Pons (tissue), 1 donor: ENCODE data around the gene ATP5PF.
"Not testable (repeated sequence)": the region's sequence is repeated elsewhere in the genome, so short reads cannot be mapped to it uniquely, and the experiment has no call there.

Source experiments
- DNase-seq: peaks from one replicate; pipeline ENCODE4 v3.0.0-alpha.2; 2016; ENCODE audit warnings: low spot score

Gene ATP5PF

GRCh38 chr21:25734904-25735645, at the start of gene ATP5PF, which contains the start of gene GABPA:
ATP5PF (minus strand) TSS chr21:25734904; CDS start chr21:25729794, 5,110 bp downstream.
GABPA (plus strand) TSS chr21:25734972; CDS start chr21:25741599, 6,627 bp downstream.
- peak; percentile 99 for DNase-seq

DNA sequence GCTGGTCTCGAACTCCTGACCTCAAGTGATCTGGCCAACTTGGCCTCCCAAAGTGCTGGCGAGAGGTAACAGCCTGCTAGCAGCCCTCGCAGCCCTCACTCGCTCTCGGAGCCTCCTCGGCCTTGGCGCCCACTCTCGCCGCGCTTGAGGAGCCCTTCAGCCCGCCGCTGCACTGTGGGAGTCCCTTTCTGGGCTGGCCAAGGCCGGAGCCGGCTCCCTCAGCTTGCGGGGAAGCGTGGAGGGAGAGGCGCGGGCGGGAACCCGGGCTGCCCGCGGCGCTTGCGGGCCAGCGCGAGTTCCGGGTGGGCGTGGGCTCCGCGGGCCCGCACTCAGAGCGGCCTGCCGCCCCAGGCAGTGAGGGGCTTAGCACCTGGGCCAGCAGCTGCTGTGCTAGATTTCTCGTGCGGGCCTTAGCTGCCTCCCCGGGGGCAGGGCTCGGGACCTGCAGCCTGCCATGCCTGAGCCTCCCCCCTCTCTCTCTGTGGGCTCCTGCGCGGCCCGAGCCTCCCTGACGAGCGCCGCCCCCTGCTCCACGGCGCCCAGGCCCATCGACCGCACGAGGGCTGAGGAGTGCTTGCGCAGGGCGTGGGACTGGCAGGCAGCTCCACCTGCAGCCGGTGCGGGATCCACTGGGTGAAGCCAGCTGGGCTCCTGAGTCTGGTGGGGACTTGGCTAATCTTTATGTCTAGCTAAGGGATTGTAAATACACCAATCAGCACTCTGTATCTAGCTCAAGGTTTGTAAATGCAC, 43.6 kb upstream of the ATP5PF start:
- not testable (repeated sequence) for DNase-seq

DNA sequence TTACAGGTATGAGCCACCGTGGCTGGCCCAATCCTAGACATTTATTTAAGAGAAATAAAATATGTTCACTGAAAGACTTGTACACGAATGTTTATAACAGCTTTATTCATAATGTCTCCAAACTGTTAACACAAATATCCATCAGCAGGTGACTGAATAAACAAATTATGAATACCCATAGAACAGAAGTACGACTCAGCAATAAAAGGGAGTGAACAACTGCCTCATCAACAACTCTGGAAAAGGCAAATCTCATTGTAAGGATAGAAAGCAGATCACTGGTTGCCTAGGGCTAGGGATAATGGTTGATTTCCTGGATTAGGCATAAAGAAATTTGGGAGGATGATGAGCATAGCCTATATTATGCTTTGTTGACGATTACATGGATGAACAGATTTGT, 41.7 kb upstream of the ATP5PF start:
- no peak for DNase-seq

DNA sequence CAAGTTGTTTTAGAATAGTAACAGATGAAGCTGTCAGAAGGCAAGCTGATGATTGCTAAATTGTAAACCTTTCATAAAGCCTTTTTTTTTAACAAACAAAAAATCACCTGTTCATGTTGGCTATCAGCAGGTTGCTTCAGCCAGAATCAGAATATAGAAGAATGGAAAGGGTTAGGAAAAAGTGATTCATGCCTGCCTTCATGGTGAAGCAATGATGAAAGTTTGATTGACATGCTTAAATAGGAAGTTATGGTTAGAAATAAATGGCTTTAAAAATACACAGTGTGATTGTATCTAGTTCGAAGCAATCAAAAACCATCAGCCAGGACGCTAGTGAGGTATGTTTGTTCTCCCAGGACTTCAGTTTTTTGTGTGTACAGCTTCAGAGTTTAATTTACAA, 38.0 kb upstream of the ATP5PF start:
- no peak for DNase-seq

DNA sequence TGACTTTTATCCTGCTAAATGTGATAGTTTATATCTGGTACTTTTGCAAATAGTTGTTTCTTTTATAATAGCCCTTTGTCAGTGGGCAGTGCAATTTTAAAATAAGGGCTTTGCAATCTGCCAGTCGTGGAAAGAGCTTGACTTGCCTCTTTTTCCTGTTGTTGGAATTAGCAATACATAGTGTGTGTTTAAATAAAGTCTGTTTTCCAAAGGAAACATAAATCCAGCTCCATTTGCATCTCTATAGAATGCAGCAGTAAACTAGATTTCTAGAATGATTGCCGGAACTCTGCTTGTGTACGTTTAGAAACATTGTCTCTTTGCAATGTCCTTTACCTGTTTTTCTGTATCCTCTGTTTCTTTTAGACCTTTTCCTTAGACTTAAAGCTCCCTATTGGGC, 33.2 kb upstream of the ATP5PF start:
- no peak for DNase-seq

DNA sequence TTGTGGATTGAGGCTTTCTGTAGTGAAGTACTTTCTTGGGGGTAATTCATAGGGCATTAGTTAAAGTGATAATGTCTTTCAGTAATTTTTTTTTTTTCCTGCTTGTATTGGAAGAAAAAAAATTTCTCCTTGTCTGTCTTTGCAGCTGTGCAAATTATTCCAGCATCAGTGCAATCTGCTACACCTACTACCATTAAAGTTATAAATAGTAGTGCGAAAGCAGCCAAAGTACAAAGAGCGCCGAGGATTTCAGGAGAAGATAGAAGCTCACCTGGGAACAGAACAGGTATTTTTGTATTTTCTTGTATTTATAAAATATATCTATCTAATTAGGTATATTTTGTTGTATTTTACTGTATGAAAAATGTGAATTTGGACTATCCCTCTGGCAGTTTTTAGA, 29.4 kb upstream of the ATP5PF start:
- no peak for DNase-seq

GRCh38 chr21:25760677-25761076, 26.0 kb upstream of the ATP5PF start:
- no peak for DNase-seq

- no peak for DNase-seq
These were observed 25.4 kb upstream of the ATP5PF start for GRCh38 chr21:25760061-25760460.

DNA sequence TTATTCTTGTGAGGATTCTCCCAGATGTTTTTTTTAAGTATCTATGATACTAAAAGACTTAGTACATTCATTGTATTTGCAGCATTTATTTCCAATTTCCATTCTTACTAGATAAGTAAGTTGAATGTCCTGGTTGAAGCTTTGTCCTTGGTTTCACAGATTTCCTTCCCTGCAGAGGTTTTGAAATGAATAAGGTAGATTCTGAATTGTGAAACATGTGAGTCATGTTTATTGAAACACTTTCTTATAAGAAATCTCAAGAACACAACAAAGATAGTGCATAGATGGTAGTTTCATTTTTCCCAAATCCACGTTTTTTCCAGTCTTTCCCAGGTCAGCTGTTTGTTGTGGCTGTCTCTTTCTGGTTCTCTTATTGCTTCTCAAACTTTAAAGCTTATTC, 24.9 kb upstream of the ATP5PF start:
- no peak for DNase-seq

DNA sequence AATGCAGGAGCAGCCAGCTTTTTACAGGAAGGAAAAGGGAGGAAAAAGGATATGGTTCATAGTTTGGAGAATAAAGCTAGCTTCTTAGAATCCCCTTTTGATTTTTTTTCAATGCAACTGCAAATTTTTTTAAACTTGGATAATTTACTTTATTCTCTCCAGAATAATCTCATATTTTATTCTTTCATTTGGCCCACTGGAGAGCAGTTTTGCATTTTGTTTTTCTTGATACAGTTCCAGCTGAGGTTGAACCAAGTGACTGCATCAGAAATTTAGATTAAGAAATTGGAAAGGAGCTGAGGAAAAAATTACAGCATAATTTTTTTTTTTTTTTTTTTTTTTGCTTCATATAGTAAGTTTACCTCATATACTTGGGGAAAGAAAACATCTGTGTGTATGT, 22.8 kb upstream of the ATP5PF start:
- DNase-seq = no peak

DNA sequence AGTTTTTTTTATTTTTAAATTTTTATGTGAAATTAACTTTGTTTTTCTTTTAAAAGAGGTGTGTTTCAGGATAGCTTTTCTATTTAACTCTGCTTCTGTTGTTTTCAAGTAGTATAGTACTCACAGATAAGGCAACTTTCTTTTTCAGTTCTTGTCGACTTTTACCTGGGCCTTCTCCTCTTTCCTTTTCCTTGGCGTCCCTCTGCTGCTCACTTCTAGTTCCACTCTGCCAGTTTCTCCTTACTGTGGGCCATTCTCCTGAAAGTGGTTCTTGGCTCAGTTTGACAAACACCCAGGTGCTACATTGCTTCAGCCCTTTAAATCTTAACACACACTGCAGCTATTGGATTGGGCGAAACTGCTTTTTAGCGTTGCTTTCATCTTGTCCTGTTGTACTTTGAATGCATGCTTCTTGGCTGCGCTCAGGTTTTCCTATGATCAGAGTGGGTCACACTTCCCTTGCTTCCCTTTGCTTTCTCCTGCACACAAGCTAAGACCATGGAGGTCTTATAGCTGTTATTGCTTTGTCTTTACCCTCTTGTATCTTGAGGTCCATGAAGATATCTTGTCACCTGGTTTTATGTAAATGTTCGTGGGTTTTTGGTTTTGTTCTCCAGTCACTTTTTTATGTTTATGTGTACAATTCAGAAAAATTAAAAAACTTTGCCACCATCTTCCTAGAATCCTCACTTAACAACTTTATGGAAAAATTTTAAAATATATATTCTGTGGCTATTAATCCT, 21.7 kb upstream of the ATP5PF start:
- DNase-seq = no peak

GRCh38 chr21:25752416-25752815, 17.7 kb upstream of the ATP5PF start:
- no peak for DNase-seq

- no peak for DNase-seq
These were observed 15.4 kb upstream of the ATP5PF start for GRCh38 chr21:25750085-25750484.

DNA sequence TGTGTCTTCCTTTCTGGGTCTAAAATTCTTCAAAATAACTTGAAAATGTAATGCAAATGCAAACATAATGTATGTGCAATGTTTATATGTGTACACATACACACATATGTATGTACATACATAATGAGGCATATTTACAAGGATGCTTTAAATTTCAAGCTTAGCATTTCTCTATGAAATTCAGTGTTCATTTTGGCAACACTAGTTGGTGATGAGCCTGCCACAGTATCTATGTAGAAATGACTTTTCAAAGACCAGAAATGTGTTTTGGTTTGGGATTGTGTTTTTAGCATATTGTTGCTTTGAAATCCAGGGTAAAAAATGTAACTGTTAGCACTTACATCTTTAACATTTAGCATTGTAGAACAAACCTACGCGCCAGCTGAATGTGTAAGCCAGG, 10.2 kb upstream of the ATP5PF start:
- DNase-seq = no peak

DNA sequence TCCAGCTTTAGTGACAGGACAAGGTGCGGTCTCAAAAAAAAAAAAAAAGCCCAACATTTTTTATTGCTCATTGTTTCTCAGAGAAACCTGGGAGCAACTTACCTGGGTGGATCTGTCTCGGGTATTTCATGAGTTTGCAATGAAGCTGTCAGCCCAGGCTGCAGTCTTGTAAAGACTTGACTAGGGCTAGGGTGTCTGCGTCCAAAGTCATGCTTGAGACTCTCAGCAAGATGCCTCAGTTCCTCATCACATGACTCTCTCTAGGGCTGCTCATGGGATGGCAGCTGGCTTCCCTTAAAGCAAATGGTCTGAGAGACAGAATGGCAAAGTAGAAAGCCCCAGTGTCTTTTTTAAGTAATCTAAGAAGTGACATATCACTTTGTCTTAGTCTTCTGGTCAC, 8.2 kb upstream of the ATP5PF start:
- DNase-seq = no peak

- DNase-seq = no peak
These were observed 2.7 kb upstream of the ATP5PF start for GRCh38 chr21:25737421-25737820.

- DNase-seq = peak; percentile 88
These were observed 1.2 kb upstream of the ATP5PF start for GRCh38 chr21:25735646-25736597.

DNA sequence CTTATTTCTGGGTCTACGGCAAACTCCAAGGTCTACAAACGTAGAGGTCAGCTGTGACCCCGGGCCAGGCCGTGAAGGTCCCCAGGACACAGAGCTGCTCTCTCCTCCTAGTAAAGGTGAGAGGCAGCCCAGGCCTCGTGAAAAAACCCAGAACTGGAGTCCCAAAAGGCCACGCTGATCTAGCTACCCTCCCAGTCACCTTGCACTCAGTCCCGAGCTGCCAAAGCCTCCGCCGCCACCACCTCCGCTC, 125 bp downstream of the ATP5PF start:
- no peak for DNase-seq

- peak; percentile 38 for DNase-seq
These were observed 648 bp downstream of the ATP5PF start for GRCh38 chr21:25733859-25734653.

DNA sequence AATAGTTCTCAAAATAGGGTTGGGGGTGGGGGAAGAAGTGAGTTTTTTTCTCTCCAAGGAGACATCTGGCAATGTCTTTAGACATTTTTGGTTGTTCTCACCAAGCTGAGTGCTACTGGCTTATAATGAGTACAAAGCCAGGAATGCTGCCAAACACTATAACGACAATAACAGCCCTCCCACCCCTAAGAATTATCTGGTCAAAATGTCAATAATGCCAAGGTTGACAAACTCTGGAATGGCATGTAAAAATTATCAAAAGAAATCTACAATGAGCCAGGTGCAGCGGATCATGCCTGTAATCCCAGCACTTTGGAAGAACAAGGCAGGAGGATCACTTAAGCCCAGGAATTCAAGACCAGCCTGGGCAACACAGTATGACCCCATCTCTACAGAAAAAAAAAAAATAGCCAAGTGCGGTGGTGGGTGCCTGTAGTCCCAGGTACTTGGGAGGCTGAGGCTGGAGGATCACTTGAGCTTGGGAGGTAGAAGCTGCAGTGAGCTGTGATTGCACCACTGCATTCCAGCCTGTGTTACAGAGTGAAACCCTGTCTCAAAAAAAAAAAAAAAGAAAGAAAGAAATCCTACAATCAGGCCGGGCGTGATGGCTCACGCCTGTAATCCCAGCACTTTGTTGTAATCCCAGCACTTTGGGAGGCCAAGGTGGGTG, 2.5 kb downstream of the ATP5PF start:
- no peak for DNase-seq

GRCh38 chr21:25722631-25723030, 12.1 kb downstream of the ATP5PF start:
- DNase-seq = no peak
